SKM-1 treated with dmso at 0.1 percent for 144 hours (cell line): ENCODE results near the gene ATXN7.

ENCODE experiments used
- DNase-seq: peaks from one replicate; lab custom pipeline; 2025; ENCODE audit not compliant: unreplicated experiment; lab: John Stamatoyannopoulos, UW

The ATXN7 gene

DNA sequence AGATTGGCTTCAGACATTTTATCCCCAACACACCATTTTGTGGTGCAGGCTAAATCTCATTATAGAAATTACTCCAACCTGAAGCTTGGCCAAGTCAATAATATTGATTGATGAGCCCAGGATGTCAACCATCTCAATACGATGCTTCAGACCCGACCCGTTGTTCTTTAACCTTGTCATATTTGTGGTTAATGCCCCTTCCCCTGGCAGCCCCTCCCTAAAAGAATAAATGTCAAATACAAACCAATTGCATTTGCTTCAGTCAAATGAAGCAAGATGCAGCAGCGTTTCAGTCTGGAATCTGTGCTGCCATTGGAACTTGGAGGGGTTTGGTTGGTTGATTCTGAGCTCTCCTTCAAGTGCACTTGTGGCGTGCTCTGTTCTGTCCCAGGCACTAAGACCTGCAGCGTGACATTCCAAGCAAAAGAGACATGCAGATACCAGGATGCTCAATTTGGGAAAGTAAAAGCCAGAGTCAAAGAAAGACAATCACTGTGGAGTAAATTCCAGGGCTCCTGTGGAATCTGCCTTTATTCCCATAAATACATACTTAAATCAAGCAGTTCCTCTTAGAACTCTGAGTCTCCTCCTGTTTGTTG lies 183.4 kb downstream of the ATXN7 start:
- no peak for DNase-seq

DNA sequence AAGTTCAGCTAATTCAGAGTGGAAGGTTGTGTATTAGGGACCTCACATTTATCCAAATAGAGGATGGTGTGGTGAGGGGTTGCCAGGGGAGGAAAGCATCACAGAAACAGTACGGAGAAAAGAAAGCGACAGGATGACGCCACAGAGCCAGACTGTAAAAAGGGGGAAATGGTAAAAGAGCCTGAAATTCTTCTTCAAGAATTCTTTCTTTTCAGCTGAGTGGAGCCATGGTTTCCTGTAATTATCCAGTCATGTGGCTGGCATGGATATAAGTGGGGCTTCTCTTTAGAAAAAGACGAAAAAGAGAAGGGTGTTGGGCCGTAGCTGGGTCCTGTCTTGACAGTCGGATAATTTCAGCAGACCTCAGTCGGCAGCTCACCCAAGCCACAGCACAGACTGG lies 184.1 kb downstream of the ATXN7 start:
- no peak for DNase-seq

DNA sequence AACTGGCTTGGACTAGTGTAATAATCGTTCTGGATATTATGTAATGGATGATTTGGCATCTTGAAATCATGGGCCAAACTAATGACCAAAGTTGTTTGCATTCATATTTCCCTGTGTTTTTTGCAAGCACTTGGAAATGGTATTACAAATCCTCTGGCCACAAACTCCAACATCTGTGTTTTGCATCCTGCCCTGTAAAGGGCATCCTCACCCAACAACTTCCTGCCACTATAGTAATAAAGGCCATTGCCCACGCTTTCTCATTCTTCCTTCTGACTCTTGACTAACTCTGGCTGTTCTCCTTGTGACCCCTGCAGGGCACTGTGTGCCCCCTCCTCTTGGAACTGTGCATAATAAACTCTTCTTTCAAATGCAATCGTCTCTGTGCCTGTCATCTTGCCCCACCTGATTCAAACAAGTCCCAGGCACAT lies 185.0 kb downstream of the ATXN7 start:
- DNase-seq = peak; percentile 47

DNA sequence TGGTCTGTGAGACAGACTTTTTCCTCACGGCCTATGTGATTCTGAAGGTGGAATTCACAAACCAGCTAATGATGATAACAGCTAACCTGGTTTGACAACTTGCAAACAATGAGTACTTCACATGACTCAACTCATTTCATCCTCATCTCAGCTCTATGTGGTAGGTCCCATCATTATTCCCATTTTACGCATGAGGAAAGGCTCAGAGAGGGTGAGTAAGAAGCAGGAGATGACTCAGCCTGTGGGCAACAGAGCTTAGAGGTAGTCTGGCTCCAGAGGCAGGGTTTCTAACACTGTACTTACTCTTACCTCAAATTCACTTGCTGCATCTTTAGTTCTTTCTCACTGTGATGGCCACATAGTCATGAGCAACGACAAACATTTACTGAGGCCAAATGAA lies 185.5 kb downstream of the ATXN7 start:
- DNase-seq = no peak

DNA sequence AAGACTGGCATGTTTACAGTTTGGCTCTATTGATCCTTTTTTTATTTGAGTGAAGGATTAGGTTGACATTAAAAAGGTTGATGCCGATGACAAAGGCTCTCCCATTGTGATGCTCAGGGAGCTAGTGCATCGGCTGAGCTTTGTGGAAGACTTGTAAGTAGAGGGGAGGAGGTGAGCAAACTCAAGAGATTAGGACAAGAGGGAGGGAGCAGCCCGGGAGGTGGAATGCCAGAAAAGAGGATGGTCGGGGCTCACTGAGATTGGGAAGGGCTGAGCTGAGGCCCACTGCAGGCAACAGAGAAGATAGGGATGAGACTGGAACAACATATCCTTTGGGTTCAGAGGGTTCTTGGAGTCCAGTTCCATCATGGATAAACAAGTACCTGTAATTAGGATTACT lies 186.2 kb downstream of the ATXN7 start:
- DNase-seq = no peak
